Endothelial cell of umbilical vein (primary cell): ENCODE data around the gene CHIT1. TPM values are rescaled to one million over a fixed set of nuclear protein-coding genes. Genes with fewer than 3 reads are reported as not detected.

Experiments
- BruUV-seq: library from RNA; stranded (reverse); fragments of 400-500 nt; replicated peaks from 2 replicates; lab custom pipeline; 2021; lab: Mats Ljungman, UMichigan
- CTCF ChIA-PET: fragments of 300-600, 350-600 bp; sonication (Branson Sonifier 250); formaldehyde crosslinking; loops from one replicate; lab custom pipeline; 2021; ENCODE audit warnings: antibody characterized with exemption, inconsistent platforms; lab: Charles Lee
- POLR2A ChIA-PET: fragments of 300-600, 350-600 bp; sonication (Branson Sonifier 250); formaldehyde crosslinking; loops from one replicate; lab custom pipeline; 2021; ENCODE audit warnings: antibody characterized with exemption, inconsistent platforms; lab: Charles Lee
- DNase-seq: peaks from one replicate; pipeline ENCODE4 v3.0.0-alpha.2; 2011; ENCODE audit warnings: low read depth, low spot score
- FAIRE-seq: peaks from 2 replicates; lab custom pipeline; 2011; peaks lifted over from hg19 to GRCh38; lab: Jason Lieb, UNC
- H2AFZ ChIP-seq: 2 replicates; pipeline ENCODE4 v1.6.0; 2012; ENCODE audit warnings: low read depth, low read length, control low read depth, inconsistent platforms
- H3K27ac ChIP-seq: 2 replicates; pipeline ENCODE4 v1.5.1; 2011; ENCODE audit warnings: low read depth, mild to moderate bottlenecking, control low read depth, low read length, moderate library complexity; ENCODE audit not compliant: insufficient read depth
- H3K27me3 ChIP-seq, 2 experiments: 2 replicates each; pipeline versions ENCODE4 v1.6.0 to v1.6.1; 2011; ENCODE audit warnings: low read length in 2 of 2, mixed read lengths in 1 of 2; ENCODE audit not compliant: control insufficient read depth in 2 of 2, insufficient read depth in 2 of 2
- H3K36me3 ChIP-seq, 2 experiments: 2 replicates in 1 of 2; 3 replicates in 1 of 2; pipeline ENCODE4 v1.5.1; 2011; ENCODE audit warnings: low read length in 2 of 2, mild to moderate bottlenecking in 1 of 2, moderate library complexity in 1 of 2; ENCODE audit not compliant: control insufficient read depth in 2 of 2, insufficient read depth in 2 of 2; ENCODE audit errors: extremely low read depth in 1 of 2
- H3K4me1 ChIP-seq: 3 replicates; pipeline ENCODE4 v1.5.1; 2011; ENCODE audit warnings: mild to moderate bottlenecking, low read length; ENCODE audit not compliant: control insufficient read depth, insufficient read depth; ENCODE audit errors: extremely low read depth
- H3K4me2 ChIP-seq: 2 replicates; pipeline ENCODE4 v1.6.1; 2011; ENCODE audit warnings: low read length, control low read depth, mixed read lengths; ENCODE audit not compliant: insufficient read depth
- H3K4me3 ChIP-seq, 3 experiments: fragments of 200-600 bp in 1 of 3; sonication (generic), shearing (Covaris generic) in 1 of 3; replicated peaks in 1 of 3; 2 replicates each; pipeline ENCODE4 v1.5.1; 2011 to 2016; ENCODE audit warnings: control low read depth in 3 of 3, low read length in 3 of 3, mild to moderate bottlenecking in 2 of 3, inconsistent platforms in 1 of 3, low read depth in 1 of 3, moderate library complexity in 1 of 3; ENCODE audit not compliant: insufficient read depth in 1 of 3
- H3K79me2 ChIP-seq: 2 replicates; pipeline ENCODE4 v1.6.0; 2012; ENCODE audit warnings: low read length, inconsistent platforms; ENCODE audit not compliant: control insufficient read depth, insufficient read depth
- H3K9ac ChIP-seq: replicated peaks from 2 replicates; pipeline ENCODE3; 2011; ENCODE audit warnings: low read length, control low read depth; ENCODE audit not compliant: insufficient read depth; ENCODE audit errors: extremely low read depth
- H3K9me1 ChIP-seq: replicated peaks from 3 replicates; pipeline ENCODE4 v1.6.0; 2011; ENCODE audit warnings: mild to moderate bottlenecking, low read length; ENCODE audit not compliant: control insufficient read depth, insufficient read depth; ENCODE audit errors: extremely low read depth
- H3K9me3 ChIP-seq: replicated peaks from 2 replicates; pipeline ENCODE4 v1.5.1; 2012; ENCODE audit warnings: low read length, inconsistent platforms; ENCODE audit not compliant: control insufficient read depth, insufficient read depth
- H4K20me1 ChIP-seq: replicated peaks from 2 replicates; pipeline ENCODE3; 2011; ENCODE audit warnings: mild to moderate bottlenecking, low read length; ENCODE audit not compliant: control insufficient read depth, insufficient read depth; ENCODE audit errors: extremely low read depth
- CTCF ChIP-seq, 2 donors: IDR thresholded peaks; 1 replicate in 1 of 2; 2 replicates in 1 of 2; pipeline ENCODE4 v1.5.1; 2011; ENCODE audit warnings: low read length in 2 of 2, mild to moderate bottlenecking in 2 of 2, moderate library complexity in 2 of 2, control low read depth in 1 of 2, inconsistent platforms in 1 of 2, low read depth in 1 of 2; ENCODE audit not compliant: insufficient read depth in 1 of 2; ENCODE audit errors: extremely low read depth in 1 of 2
- EZH2 ChIP-seq: IDR thresholded peaks from 2 replicates; pipeline ENCODE4 v1.6.1; 2012; ENCODE audit warnings: borderline replicate concordance, low read depth, mild to moderate bottlenecking, moderate library complexity, low read length, inconsistent platforms; ENCODE audit not compliant: severe bottlenecking
- FOS ChIP-seq: IDR thresholded peaks from 2 replicates; pipeline ENCODE4 v1.6.1; 2011; ENCODE audit warnings: mild to moderate bottlenecking, low read length, moderate library complexity, borderline replicate concordance; ENCODE audit not compliant: insufficient read depth
- GATA2 ChIP-seq: IDR thresholded peaks from 2 replicates; pipeline ENCODE4 v1.7.0; 2011; ENCODE audit warnings: low read depth, mild to moderate bottlenecking, moderate library complexity, mixed read lengths, low read length; ENCODE audit not compliant: insufficient read length, insufficient read depth
- JUN ChIP-seq: IDR thresholded peaks from 2 replicates; pipeline ENCODE4 v1.6.1; 2011; ENCODE audit warnings: borderline replicate concordance, low read depth; ENCODE audit not compliant: insufficient read length, insufficient read depth
- MAX ChIP-seq: IDR thresholded peaks from 2 replicates; pipeline ENCODE4 v1.6.1; 2011; ENCODE audit not compliant: insufficient read depth, insufficient read length
- MYC ChIP-seq: IDR thresholded peaks from one replicate; pipeline ENCODE4 v1.6.1; 2011; ENCODE audit warnings: mild to moderate bottlenecking, low read depth, low read length
- POLR2A ChIP-seq: IDR thresholded peaks from 2 replicates; pipeline ENCODE4 v1.6.1; 2012; ENCODE audit warnings: low read depth, mild to moderate bottlenecking, control low read depth, low read length
- POLR2AphosphoS5 ChIP-seq: IDR thresholded peaks from 2 replicates; pipeline ENCODE4 v1.6.1; 2012; ENCODE audit warnings: low read depth, mild to moderate bottlenecking, control low read depth, low read length, moderate library complexity; ENCODE audit not compliant: insufficient read depth
- dilution Hi-C: fragments of 300-500 bp; cut with MboI; formaldehyde crosslinking; loops from one replicate; pipeline ENCODE4 v1.15.0; 2019; ENCODE audit warnings: low sequenced_read_pairs; ENCODE audit not compliant: extremely low pct_ligation_motif_present
- intact Hi-C: fragments of 100-400 bp; cut with micrococcal nuclease; formaldehyde crosslinking; loops from one replicate; pipeline ENCODE4 v1.10.0; 2022
- polyA plus RNA-seq, 4 experiments: library from polyadenylated mRNA; depleted of rRNA in 3 of 4; stranded (reverse) in 3 of 4; unstranded in 1 of 4; fragments of >200 nt; gene quantifications; 2 replicates each; pipeline versions ENCODE4 v1.2.1 to v1.2.3, GENCODE V29; 2011 to 2012; ENCODE audit warnings: missing spikeins in 1 of 4
- total RNA-seq: library from RNA; stranded (reverse); gene quantifications from 2 replicates; pipeline ENCODE4 v1.2.3, GENCODE V29; 2021

The CHIT1 gene
- total and polyA plus RNA-seq, 2 donors (not counting 3 experiments of a cell fraction or from before 2014, with no cell fraction given): not detected

- Histone ChIP-seq H3K4me2 (no peak overlapping the region), H3K9ac (no peak overlapping the region), H2AFZ (no peak overlapping the region), H3K27ac (no peak overlapping the region), H3K79me2 (no peaks in the 10 kb centered on the region), H3K27me3 (peaks cover 15 to 17% of the 10 kb centered on the region in 2 experiments), H3K36me3 (no peaks in the 10 kb centered on the region), H3K4me1 (no peaks in the 10 kb centered on the region), H3K9me3 (no peaks in the 10 kb centered on the region), H3K4me3 (no peak overlapping the region), H4K20me1 (no peaks in the 10 kb centered on the region), H3K9me1 (no peaks in the 10 kb centered on the region)
- ChIA-PET CTCF (interaction anchor here (0.9 to 2.7 kb wide), 4 partner anchors 10 to 146 kb away, joined by 4 to 9 read pairs (median 6); no protein-coding TSS in a partner anchor), POLR2A (no interaction called here)
- FAIRE-seq (no peak), DNase-seq (no peak)
- dilution Hi-C loops: no loop called here
- BruUV-seq: no TSS peak
- intact Hi-C loops: no loop called here
- TF ChIP-seq EZH2 (no peak), MAX (no peak), GATA2 (no peak), CTCF (IDR thresholded peaks at IDR 0.05; ENCODE audit: extremely low read depth in 1 of 2, insufficient read depth in 1 of 2, low read depth in 1 of 2, low read length in 2 of 2) (no peak), POLR2AphosphoS5 (no peak), POLR2A (no peak), JUN (no peak), FOS (no peak), MYC (no peak)
Observed at GRCh38 chr1:203185585-203185984, 43.9 kb downstream of the CHIT1 start.
